DMS153 treated with DMSO at 0.1 percent for 48 hours (cell line): Measurements from ENCODE around the gene SYNE2.

Source experiments
- DNase-seq: peaks from one replicate; lab custom pipeline; 2025; ENCODE audit not compliant: unreplicated experiment; lab: John Stamatoyannopoulos, UW

Gene SYNE2

GRCh38 chr14:63960926-63961567 lies 108.2 kb downstream of the SYNE2 start:
- DNase-seq: no peak

DNA sequence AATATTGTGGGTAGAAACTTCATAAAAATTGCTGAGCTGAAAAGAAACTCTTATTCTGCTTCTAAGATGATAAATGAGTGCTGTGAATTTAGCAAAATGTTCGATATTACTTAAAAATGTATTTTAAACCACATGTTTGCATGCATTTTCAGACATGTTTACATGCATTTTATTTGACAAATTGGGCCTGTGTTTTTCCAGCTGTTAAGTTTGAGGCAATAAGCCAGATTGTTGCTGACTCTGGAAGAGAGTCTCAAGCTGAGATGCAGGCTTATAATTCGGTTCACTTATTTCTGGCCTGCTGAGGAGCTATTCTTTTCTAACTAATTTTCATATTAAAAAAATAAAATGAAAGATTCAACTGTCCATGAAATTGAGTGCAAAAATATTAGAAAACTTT lies 110.1 kb downstream of the SYNE2 start:
- no peak for DNase-seq

- no peak for DNase-seq
Observed at GRCh38 chr14:63963439-63963838, 110.6 kb downstream of the SYNE2 start.

DNA sequence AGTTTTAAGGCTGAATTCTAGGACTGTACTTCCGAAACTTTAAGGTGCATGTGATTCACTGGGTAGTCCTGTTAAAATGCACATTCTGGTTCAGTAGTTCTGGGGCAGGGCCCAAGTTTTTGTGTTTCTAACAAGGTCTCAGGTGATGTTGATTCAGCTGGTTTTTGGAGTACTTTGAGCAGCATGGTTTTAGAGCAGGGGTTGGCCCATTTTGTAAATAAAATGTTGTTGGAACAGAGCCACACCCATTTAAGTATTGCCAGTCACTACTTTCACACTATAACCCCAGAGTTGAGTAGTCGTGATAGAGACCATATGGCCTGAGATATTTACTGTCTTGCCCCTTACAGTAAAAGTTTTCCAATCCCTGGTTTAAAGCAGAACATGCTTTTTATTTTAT lies 111.3 kb downstream of the SYNE2 start:
- DNase-seq: no peak

- no peak for DNase-seq
Observed at GRCh38 chr14:63966407-63966806, 113.6 kb downstream of the SYNE2 start.

DNA sequence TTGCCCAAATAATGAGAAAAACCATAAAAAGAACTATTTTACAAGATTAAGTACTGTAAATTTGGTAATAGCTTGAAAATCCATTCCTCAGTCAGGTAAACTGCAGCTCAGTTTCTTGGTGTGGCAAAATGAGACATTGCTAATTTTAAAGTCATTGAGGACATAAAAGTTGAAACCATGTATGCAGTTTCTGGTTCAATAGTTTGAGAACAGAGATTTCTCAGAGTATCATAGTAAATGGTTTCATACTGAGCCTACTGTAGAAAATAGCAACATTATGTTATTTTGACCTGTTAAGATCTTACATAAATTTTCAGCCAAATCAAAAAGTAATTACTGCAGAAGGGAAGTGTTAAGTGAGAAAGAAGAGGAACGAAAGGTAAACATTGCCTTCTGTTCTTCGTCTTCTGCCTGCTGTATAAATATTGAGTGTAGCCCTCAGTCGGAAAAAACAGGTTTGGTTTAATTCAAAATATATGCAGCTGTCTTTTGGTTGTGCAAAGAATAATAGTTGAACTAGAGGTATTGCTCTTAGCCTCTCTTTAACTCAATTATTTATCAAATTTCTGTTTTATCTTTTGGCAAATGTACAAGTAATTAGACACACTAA lies 119.6 kb downstream of the SYNE2 start:
- DNase-seq: no peak

GRCh38 chr14:63974176-63974575 lies 121.4 kb downstream of the SYNE2 start:
- DNase-seq: no peak

DNA sequence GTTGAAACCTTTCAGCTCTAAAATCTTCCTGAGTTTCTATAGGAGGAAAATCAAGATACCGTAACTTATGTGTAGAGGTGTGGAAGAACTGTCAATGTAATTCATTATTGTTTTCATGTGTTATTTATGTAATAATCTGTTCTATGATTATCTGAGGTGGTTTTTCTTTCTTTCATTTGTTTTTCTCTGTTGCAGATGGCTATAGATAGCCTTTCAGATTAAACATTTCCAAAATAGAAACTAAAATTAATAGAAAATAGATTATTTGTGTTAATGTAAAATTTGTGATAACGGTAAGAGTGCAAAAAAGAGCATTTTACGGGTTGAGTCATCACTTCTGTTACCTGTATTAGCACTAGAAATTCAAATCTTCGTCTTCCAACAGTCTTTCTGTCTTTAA lies 128.8 kb downstream of the SYNE2 start:
- no peak for DNase-seq

DNA sequence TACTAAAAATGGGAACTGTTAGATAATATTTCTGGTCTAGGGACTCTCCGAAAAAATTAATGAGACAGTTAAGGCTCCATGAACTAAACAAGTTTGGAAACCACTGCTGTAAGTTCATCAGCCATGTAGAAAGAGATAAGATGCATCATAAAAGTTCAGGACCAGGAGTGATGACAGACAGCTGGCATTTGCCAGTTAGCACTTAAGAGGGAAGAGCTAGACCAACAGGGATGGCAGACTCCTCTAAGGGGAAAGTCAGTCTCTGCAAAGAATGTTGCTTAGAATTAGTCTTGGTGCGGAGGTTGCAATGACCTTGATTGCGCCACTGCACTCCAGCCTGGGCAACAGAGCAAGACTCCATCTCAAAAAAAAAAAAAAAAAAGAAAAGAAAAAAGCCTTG lies 129.4 kb downstream of the SYNE2 start:
- DNase-seq: no peak

- no peak for DNase-seq
Observed at GRCh38 chr14:63982629-63983028, 129.8 kb downstream of the SYNE2 start.

GRCh38 chr14:63986789-63987533 lies 134.2 kb downstream of the SYNE2 start:
- no peak for DNase-seq

DNA sequence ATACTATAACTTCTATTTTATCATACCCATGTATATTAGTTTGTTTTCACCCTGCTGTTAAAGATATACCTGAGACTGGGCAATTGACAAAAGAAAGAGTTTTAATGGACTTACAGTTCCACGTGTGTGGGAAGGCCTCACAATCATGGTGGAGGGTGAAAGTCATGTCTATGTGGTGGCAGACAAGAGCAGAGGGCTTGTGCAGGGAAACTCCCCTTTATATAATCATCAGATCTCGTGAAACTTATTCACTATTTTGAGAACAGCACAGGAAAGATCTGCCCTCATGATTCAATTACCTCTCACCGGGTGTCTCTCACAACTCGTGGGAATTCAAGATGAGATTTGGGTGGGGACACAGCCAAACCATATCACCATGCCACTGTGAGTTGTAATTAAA lies 135.8 kb downstream of the SYNE2 start:
- no peak for DNase-seq

DNA sequence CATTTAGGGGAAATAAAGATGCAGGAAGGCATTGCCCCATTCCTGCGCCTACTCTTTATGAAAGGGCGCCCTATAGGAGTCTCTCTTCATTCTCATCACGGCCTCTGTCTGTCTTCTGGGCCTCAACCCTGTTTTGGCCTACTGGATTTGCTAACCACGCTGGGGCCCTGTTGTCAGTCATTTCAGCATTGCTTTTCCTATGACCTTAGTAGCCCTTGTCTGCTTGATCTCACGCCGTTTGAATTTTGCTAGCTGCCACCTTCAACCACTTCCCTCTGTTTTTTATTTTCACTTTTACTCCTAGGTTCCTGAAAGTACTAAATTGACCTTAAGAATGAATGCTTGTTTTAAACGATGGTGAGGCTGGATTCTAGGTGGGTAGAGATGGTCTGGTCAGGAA lies 139.0 kb downstream of the SYNE2 start:
- no peak for DNase-seq

- DNase-seq: no peak
Observed at GRCh38 chr14:63992858-63993257, 140.1 kb downstream of the SYNE2 start.

DNA sequence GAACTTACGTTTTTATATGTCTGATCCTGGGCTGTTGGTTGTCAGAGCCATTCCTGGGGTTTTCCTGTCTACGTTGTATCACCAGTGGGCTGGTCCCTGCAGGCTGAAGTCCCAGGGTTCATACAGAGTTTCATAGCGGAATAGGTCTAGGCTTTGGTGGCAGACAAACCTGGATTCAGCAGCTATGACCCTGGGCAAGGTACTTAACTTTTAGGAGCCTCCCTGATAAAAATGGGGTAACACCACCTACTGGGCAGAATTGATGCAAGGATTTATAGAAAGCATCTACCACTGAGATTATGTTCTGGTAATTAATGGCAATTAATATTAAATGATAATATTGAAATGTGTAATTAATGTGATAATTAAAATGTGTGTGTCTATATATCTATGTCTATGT lies 141.2 kb downstream of the SYNE2 start:
- DNase-seq: no peak

GRCh38 chr14:63995285-63995684 lies 142.5 kb downstream of the SYNE2 start:
- no peak for DNase-seq

- DNase-seq: no peak
Observed at GRCh38 chr14:63996016-63996415, 143.2 kb downstream of the SYNE2 start.

DNA sequence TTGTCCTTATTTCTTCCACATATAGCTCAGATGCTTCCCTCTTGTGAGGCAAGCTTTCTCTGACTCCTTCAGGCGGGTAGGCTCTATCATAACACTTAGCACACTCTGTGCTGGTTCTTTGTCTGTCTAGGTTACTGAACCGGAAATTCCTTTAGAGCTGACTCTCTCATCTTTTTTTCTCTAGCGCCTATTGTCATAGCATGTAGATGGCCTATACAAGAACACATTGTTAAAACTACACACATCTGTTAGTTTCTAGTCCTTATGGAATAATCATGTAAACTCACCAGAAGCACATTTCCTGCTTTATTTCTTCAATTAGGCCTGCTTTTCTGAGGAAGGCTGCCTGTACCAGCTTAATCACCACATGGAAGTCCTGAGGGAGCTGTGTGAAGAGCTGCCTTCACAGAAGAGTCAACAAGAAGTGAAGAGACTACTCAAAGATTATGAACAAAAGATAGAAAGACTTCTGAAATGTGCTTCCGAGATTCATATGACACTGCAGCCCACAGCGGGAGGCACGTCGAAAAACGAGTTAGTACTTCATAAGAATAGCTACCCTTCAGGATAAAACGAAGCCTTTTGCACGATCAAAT lies 143.9 kb downstream of the SYNE2 start:
- DNase-seq: no peak

- no peak for DNase-seq
Observed at GRCh38 chr14:64000749-64001148, 147.9 kb downstream of the SYNE2 start.

DNA sequence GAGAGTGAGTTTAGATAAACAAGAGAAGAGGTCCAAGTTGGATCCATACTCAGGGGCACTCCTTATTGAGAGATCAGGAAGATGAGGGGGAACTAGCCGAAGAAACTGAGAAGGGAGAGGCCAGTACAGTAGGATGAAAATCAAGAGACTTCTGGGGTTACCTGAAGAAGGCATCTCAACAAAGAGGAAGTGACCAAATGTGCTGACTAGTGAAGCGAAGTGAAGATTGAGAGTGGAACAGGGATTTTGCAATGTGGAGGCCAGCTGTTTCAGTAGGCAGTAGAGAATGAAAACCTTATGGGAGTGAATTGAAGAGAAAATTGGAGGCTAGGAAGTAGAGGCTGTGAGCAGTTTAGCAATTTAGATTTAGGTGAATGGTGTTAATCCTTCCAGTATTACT lies 153.0 kb downstream of the SYNE2 start:
- no peak for DNase-seq

GRCh38 chr14:64008016-64008415 lies 155.2 kb downstream of the SYNE2 start:
- no peak for DNase-seq

DNA sequence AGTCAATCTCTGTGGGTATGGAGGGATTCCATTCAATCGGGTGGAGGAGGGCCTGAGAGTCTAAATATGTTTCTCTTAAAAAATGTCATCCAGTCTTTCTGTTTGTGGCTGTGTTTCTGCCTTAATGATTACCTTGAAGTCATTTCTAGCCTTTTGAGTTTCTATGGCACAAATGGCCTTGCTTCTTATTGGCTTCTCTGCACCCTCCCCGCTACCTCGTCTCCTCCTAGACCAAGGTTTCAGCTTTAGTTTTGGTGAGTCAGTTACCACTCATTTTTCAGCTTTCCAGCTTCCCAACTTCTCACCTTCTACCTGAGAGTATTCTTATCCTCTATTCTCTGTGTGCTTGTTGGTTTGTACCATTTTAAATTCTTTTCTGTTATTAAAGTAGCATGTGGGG lies 159.2 kb downstream of the SYNE2 start:
- DNase-seq: no peak
